Ammon's horn (tissue), 1 donor: ENCODE measurements around the gene USP51.
"Not testable (repeated sequence)": the region's sequence is repeated elsewhere in the genome, so short reads cannot be mapped to it uniquely, and the experiment has no call there.

ENCODE experiments used
- DNase-seq: peaks from one replicate; pipeline ENCODE4 v3.0.0-alpha.2; 2016; ENCODE audit warnings: low spot score

The USP51 gene

DNA sequence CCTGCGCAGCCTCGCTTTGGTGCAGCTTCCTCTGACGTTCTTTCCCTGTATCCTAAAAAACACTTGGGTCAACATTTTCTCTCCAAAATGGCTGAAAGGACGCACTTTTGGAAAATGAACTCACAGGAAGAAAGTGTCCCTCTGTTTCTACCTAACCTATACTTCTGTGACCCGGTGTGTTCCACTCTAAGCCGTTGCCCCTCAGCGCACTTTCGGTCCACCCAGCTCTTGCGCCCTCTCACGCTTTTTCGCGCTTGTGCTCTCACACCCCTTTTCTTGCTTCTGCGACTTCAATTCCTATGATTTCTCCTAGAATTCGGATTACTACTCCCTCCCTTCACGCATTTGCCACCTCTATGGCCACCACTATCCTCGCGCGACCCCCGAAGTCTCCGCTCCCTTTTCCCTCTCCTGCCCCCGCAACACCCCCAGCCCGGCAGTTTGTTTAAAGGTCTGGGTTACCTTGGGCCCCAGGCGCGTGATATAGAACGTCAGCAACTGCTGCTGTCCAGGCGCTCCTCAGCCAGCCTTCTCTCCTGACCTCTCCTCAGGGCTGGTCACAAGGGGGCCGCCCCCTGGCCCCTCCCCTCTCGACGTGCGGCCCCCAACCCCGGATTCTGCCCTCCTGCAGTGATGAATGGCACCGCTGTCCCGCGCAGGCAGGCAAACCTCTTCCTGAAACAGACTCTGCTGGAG is at the start of gene USP51:
TSS of gene USP51 (minus strand) at position 535 of the 696 bp plus-strand sequence. CDS start 909 bp downstream, outside the sequence.
- peak; percentile 40 for DNase-seq

DNA sequence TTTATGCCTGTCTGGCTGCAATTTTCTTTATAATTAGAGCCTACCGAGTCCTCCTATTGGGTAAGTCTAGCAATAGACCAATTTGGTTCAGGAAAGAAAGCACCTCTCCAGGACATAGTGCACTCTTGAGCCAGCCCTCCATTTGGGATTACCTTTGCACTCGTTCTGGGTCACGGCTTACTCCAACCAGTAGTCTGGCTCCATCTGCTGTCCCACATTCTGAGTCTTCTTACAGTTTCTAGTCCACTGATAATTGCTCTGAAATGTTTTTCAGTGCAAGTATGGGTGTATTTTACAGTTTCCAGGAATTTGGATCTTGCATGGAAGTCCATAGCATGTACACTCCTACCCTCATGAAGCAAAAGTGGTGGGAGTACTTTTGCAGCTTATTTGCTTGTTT is 34.8 kb upstream of the USP51 start:
- DNase-seq = peak; percentile 3

DNA sequence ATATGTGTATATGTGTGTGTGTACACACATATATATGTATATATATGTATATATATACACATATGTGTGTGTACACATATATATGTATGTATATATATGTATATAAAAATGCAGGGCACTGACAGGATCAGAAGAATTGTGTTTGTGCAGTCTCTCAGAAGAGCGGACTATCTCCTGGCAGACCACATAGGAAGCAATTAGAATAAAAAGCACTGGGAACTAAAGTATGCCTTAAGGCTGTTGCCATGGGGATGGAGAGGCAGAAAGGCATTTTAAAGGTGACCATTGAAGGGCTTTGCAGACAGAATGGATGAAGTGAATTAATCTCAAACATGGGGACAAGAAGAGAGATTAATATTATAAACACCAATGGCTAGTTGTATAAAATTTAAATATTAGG is 33.7 kb upstream of the USP51 start:
- DNase-seq = no peak

DNA sequence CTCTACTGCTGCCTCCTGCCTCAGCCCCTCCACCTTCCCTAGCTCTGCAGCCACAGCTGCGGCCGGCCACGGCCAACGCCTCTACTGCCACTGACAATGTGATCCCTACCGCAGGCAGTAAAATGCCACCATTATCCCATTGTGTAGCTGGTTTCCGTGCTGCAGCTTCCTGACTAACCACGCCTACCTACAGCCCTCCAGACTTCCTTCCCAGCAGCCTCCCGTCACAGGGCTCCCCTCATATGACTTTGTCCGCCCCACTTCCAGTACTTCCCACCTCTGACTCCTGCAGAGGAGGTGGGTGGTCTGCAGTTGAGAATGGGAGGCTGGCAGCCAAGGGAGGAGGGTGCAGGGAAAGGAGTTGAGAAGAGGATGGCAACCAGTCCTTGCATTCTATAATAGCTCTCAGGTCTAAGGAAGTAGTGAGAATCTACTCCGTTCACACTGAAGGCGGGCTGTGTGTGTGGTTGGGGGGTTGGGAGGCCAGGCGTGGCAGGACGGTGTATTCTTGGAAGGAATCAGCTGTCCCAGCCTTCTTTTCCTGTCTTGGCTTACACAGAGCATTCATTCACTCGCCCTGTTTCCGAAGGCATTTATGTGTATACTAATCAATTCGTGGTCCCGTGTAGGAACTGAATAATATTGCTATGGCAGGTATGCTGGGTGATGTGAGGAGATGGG is 33.1 kb upstream of the USP51 start:
- DNase-seq = peak; percentile 7

DNA sequence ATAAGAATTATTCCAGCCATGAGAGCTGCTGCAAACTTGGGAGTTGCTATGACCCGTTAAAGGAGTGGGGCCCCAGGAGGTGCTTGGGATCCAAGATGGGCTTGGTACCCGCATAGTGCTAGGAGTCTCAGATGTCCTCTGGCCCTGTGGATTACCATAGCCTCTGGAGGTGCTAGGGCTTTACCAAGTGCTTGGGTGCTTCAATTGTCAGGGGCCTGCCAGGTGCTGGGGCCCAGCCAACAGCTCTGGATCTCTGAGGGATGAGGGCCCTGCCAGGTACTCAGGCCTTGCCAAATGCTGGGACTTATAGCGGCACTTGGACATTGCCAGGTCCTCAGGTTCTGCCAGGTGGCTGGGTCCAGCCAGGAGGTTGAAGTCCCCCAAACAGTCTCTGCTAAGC is 32.0 kb upstream of the USP51 start:
- DNase-seq = no peak

DNA sequence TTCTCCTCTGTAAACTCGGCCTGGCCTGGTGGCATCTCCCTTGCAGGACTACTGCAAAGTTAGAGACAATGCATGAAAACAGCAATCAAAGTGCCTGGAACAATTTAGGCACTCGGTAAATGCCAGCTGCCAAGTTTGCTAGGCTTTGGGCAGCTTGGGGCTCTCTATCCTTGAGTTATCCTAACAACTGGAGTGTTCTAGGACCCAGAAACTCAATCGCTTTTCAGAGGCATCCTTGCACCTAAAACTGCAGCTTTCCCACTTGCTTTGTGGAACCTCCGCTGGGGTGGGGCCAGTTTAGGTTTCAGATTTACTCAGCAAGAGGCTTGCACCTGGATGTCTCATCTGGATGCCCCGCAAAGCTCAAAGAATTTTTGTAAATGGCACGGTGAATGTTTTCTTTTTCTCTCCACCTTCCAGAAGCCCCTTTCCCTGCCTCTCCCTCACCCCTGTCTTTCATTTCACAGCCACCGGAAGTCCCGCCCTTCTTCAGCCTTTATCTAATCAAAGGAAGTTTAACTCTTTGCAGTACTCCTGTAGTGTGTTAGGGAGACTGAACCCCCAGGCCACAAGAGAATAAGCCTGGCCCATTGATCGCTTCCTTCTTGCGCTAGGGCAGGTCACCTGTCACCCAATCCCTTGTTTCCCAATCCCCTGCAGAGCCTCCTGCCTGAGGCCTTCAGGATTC is 27.3 kb upstream of the USP51 start:
- DNase-seq = not testable (repeated sequence)

DNA sequence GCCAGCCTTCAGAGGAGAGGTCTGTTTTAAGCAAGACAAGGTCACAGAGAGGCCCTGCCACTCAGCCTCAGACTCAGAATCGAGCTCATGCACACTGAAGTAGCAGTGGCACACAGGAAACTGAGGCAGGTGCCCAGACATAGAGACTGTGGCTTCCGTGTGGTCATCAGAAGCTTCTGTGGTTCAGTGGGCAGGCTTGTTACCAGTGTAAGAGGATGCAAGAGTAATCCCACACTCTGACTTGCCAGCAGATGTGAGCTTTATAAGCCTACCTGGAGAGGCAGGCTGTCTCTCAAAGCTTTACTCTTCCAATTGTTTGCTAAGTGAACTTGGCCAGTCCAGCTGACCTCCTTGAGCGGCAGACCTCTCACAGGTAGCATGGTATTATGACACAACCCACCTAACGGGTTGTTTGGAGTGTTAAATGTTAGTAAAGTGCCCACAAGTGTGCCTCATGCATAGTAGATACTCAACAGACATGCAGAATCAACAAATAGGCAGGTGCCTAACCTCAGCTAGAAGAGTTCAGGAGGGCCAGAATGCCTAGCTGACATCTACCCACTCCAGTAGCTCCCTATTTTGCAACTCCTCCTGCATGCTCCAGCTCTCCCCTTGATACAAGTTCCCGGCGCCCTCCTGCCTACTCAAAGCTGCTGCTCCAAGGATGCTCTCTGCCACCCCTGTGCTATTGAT is 23.5 kb upstream of the USP51 start:
- DNase-seq = not testable (repeated sequence)

DNA sequence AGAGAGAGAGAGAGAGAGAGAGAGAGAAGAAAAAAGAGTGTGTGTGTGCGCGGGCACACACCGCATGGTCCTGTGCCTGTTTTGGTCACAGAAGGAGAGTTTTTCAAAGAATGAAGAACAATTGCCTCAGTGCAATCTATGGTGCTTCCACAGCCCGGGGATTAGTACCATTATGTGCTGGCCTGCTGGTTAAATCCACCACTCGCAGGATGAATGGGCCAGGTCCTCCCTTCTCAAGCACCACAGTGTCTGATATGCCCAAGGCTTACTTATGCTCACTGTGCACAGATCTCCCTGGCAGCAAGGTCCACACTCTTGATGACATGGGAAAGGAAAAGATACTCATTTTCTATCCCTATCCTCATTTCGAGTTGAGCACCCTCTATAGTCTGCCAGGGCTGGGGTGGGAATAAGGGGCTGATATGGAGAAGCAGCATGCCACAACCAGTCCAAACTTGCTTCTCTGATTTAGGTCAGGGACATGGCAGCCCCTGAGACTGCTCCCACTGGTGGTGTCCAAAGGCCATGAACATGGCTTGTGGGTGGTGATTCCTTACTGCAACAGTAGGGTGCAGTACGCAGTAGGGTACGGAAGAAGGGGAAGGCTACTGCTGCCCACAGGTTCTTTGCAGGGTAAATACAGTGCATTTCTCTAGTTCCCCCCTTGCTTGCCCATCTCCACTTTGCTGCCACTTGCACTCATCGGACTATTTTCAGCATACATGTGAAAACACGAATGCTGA is 18.9 kb upstream of the USP51 start:
- not testable (repeated sequence) for DNase-seq

DNA sequence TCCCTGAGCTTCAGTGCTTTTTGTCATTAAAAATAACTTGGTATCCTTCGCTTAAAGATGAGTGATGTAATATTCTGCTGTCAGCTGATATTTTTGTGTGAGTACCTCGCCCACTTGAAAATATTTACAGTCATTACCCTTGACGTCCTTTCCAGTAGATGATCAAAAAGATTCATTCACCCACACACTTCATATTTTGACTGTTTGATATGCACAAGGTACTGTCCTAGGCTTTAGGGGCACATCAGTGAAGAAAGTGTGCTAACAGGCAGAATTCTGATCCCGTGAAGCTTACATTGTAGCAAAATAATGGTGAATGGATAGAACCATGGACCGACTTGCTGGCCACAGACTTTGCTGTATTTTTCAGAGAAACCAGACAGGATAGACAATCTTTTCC is 18.1 kb upstream of the USP51 start:
- DNase-seq = not testable (repeated sequence)

DNA sequence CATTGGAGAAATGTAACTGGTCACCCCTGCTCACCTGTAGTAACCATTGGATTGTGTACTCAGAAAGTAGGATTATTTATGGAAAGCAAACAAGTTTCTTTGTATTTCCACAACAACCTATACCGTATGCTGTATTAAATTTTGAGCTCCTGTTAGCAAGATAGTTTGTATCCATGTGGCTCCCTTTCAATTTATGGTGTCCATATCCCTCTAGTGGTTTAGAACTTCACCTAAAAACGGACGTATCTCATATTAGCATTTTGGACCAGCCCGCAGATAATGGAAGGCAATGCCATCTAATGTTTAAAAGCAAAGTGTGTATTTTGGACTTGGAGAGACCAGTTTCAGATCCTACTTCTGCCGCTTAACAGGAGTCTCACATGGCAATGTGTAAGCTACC is 17.4 kb upstream of the USP51 start:
- not testable (repeated sequence) for DNase-seq

DNA sequence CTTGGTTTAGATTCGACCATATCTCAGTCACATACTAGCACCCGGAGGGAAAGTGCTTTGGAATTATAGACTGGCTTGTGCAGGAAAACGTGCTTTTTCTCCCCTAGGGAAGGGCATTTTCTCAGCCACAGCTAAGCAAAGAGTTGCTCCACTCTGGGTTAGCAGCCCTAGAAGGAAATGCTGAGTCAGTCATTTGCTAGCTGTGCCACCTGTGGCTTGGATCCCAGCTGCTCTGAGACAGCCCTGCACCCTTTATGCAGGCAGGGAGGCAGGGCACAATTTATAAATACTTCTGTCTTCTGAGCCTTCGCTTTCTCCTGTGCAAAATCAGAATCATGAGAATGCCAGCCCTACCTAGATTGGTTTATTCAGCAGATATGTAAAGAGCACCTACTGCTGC is 1.3 kb upstream of the USP51 start:
- DNase-seq = no peak

DNA sequence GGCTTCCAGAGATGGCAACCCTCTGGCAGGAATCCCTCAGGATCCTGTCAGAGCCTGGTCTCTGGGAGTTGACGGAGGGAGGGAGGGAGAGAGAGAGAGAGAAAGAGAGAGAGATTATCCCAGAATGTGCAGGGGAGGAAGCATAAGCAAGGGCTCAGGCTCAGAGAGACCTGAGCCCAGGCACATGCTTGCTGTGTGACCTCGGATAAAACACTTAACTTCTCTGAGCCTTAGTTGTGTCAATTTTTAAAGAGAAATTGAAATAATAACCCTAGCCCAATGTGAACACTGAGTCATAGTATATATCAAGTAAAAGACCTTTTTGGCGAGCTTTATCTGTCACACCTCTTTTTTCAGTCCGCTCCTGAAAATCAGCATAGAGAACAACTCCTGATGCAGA is 473 bp upstream of the USP51 start:
- no peak for DNase-seq

DNA sequence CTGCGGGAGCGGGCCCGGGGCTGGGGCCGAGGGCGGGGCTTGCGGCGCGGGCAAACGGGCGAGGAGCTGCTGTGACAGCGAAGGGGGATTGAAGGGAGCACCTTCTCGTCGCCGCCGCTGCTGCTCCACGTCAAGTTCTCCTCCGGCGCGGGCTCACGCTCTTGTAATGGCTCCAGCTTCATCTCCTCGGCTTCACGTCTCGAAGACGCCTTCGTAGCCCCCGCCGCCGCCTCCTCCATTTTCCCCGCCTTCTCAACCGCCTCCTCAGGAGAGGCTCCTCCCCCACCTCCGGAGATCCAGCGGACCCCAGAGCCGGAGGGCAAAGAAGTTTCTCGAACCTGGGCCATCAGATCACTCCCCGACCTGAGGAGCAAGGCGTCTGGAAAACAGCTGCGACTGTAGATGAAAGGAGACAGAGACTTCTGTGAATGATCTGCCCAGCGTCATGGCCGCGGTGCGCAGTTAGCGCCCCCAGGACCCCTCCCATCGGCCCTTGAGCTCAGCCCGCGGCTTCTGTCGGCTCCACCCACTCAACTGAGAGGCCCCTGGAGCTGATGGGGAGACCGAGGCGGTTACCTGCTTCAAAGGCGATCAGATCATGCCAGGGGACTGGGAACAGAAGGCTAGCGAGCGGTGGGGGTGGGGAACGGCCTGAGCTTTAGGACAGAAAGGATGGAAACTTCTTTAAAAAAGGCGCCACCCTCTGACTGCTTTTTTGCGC is 895 bp downstream of the USP51 start:
- peak; percentile 76 for DNase-seq

DNA sequence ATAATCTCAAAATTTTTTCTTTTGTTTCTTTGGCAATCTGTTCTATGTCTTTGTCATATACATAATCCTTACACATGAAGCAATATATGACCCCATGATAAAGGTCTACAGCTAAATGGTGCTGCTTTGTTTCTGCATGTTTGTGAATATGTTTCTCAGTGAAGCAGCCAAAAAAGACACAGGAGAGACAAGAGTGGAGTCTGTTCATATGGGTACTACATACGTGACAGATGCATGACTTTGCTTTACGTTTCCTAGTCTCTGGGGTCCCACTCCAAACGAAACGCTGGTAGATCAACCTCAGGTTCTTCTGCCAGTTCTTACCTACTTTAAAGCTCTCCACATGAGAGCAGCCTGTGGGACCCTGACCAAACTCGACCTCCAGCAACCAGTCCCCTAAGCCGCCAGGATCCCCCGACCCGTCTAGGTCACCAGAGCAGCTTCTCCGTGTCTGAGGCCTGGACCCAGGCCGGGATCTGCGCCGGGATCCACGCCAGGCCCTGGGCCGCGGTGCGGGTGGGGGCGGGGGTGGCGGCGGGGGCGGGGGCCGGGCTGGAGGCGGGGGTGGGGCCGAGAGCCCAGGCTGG is 1.5 kb downstream of the USP51 start:
- no peak for DNase-seq

DNA sequence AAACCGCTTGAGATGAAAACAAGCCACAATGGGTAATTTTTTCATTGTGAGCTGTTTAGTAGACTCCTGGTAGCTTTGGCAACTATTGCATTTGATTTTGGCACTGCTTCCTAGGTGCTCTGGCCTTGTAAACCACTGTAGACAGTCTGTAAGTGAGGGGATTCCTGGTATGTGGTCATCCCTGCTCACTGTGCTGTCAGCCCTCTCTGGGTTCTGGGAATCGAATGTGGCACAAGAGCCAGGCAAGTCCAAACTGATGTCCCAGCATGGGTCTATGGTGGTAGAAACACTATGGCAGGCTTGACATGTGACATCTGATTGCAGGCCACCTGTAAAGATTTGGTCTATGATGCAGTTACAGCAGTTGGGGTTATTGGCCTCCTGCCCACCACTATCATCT is 2.5 kb downstream of the USP51 start:
- peak; percentile 5 for DNase-seq

DNA sequence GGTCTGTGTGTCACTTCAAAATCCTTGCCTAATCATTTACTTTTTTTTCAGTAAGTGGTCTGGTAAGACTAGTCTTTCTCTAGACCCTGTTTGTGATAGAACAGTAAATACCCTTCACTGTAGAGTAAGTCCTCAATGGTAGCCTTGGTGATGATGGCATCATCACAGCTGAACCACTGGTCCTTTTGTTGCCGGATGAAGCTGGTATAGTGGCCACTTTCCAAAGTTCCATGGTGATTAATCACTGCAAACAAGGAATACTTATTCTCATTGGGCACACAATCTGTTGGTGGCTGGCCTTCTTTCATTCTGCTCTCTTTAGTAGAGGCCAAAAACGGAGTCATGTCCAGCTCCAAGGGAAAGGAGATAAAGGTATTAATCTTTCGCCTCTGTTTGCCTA is 2.9 kb downstream of the USP51 start:
- peak; percentile 87 for DNase-seq

DNA sequence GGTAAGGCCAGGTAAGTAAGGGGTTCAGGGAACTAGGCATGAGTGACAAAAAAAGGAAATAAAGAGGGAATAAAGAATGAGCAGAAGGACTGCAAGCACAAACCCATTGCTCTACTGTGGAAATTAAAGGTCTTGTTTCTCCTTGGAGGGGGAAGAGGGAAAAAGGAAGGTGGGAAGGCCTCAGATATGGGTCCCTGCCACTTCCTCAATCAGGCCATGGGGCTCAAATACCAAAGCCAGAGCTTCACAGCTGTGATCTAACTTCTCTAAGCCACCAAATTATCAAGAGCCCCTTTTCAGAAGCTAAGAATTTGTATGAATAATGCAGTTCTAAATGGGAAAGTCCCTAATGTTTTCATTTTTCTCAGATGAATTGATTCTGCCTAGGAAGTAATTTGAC is 4.7 kb downstream of the USP51 start:
- no peak for DNase-seq

DNA sequence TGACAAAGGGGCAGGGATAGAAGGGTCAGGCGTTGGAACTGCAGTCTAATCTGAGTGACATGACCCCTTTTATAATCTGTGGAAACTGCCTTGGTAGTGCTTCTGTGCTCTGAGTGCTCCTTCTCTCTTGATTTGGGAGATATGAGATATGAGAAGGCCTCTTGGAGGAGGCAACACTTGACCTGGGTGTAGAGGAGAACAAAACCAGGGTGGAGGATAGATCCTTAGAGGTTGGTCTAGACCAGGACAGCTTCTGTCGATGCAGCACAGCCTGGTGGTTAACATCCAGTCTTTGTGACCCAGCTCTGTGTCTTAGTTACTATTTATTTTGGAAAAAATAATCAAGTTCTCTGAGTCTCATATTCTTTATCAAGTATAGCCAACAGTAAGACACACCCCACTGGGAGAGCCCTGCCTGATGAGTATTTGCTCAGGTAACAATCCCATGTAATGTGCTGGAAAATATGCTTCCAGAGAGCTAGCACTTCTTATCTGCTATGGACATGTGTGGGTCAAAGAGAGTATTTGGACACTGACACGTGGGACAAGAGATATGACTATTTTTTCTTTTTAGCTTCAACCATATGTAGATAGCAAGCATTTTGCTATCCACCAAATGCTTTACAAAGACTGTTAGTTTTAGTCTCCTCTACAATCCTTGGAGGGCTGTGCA is 9.1 kb downstream of the USP51 start:
- DNase-seq = no peak

DNA sequence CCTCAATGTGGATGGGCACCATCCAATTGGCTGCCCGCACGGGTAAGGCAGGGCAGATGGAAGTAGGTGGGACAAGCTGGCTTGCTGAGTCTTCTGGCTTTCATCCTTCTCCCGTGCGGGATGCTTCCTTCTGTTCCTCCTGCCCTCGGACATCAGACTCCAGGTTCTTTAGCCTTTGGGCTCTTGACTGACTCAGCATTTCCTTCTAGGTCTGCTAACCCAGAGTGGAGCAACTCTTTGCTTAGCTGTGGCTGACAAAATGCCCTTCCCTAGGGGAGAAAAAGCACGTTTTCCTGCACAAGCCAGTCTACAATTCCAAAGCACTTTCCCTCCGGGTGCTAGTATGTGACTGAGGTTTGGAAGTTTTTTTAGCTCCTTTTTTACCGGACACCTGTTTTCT is 9.7 kb downstream of the USP51 start:
- not testable (repeated sequence) for DNase-seq

DNA sequence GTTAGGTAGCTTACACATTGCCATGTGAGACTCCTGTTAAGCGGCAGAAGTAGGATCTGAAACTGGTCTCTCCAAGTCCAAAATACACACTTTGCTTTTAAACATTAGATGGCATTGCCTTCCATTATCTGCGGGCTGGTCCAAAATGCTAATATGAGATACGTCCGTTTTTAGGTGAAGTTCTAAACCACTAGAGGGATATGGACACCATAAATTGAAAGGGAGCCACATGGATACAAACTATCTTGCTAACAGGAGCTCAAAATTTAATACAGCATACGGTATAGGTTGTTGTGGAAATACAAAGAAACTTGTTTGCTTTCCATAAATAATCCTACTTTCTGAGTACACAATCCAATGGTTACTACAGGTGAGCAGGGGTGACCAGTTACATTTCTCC is 23.9 kb downstream of the USP51 start:
- DNase-seq = not testable (repeated sequence)
